GM19099 (cell line): ENCODE results near the gene NCAN.

Experiments
- POLR2A ChIP-seq: IDR thresholded peaks from 3 replicates; pipeline ENCODE4 v1.6.1; 2011; ENCODE audit warnings: low read depth; ENCODE audit not compliant: insufficient read length; ENCODE audit errors: extremely low read depth

NCAN gene

GRCh38 chr19:19185853-19186740 lies 25.7 kb upstream of the NCAN start:
- TF ChIP-seq POLR2A, result no peak

GRCh38 chr19:19186742-19187141 lies 25.0 kb upstream of the NCAN start:
- TF ChIP-seq POLR2A, result no peak

- TF ChIP-seq POLR2A, result no peak
These were observed 20.0 kb upstream of the NCAN start for GRCh38 chr19:19191768-19192077.

- TF ChIP-seq POLR2A, result peak; percentile 71
These were observed 19.5 kb upstream of the NCAN start, which contains the start of the genes BORCS8 and RFXANK for GRCh38 chr19:19192078-19192882. Gene BORCS8 (minus strand): TSS chr19:19192152. CDS start chr19:19192117, 35 bp downstream. Gene RFXANK (plus strand): TSS chr19:19192258. CDS start chr19:19193947, 1,689 bp downstream.

- TF ChIP-seq POLR2A, result peak; percentile 65
These were observed 18.8 kb upstream of the NCAN start for GRCh38 chr19:19192910-19193423.

DNA sequence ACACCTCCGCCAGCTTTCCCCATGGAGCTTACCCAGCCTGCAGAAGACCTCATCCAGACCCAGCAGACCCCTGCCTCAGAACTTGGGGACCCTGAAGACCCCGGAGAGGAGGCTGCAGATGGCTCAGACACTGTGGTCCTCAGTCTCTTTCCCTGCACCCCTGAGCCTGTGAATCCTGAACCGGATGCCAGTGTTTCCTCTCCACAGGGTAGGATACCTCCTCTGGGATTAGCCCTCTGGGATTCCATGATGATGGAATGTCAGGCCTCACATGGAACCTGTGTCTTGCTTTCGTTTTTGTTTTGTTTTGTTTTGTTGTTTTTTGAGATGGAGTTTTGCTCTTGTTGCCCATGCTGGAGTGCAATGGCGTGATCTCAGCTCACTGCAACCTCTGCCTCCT lies 17.8 kb upstream of the NCAN start:
- no peak for TF ChIP-seq POLR2A

GRCh38 chr19:19201697-19202630 lies 9.8 kb upstream of the NCAN start:
- no peak for TF ChIP-seq POLR2A

DNA sequence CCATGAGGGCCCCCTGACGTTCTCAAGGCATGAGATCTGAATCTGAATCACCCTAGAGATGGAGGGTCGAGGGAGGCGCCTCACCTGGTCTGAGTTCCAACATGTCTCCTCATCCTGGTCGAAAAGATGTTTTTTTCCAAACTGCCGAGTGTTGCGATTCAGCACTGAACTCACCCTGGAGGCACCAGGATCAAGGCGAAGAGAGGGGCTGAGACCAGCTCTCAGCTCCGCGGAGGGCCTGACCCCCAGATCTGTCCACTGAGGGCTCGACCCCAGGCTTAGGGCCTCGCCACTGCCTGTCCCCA lies 9.1 kb upstream of the NCAN start:
- TF ChIP-seq POLR2A, result no peak

DNA sequence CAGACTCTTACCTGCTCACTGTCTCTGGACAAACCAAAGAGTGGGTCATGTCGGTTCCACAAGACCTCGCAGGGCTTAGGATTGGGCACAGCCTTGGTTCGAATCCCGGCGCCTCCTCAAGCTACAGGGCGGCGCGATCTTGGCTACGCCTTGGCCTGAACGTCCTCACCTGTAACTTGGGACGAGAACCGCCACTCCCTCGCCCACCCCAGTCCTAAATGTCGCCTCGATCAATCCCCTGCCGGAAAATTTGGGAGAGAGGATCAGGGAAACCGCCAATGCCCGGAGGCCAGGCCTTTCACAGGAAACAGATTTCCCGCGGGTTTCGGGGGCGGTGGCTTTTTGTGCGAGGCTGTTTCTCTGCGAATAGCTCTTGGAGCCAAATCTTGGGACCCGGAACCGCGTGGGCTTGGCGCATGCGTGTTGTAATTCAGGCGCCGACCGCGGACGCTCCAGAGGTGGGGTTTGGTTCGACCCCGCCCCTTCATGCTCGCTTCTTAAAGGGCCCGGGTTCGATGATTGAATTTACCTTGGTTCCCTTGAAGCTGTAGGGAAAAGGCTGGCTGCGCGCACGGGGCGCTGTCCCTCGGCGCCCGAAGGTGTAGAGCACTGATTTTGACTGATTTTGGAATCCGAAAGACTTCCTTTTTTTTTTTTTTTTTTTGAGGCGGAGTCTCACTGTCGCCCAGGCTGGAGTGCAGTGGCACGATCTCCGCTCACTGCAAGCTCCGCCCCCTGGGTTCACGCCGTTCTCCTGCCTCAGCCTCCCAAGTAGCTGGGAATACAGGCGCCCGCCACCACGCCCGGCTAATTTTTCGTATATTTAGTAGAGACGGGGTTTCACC lies 8.5 kb upstream of the NCAN start, which contains the start of gene NR2C2AP:
NR2C2AP (minus strand) TSS at position 403 of the 845 bp plus-strand sequence; CDS start at position 49, 354 bp downstream.
- peak; percentile 73 for TF ChIP-seq POLR2A

DNA sequence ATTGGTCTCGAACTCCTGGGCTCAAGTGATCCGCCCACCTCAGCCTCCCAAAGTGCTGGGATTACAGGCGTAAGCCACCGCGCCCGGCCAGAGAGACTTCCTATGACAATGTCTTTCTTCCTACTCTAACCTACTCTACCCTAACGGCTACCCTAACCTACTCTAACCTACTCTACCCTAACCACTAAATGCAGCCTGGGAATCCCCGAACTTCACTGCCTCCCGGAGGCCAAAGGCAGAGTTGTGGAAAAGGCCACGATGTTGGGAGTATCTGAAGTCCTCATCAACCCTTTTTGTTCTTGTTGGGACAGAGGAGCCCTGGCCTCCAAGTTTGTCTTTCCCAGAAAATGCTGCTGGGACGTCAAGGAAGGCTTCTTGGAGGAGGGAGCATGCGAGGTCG lies 7.6 kb upstream of the NCAN start:
- no peak for TF ChIP-seq POLR2A

DNA sequence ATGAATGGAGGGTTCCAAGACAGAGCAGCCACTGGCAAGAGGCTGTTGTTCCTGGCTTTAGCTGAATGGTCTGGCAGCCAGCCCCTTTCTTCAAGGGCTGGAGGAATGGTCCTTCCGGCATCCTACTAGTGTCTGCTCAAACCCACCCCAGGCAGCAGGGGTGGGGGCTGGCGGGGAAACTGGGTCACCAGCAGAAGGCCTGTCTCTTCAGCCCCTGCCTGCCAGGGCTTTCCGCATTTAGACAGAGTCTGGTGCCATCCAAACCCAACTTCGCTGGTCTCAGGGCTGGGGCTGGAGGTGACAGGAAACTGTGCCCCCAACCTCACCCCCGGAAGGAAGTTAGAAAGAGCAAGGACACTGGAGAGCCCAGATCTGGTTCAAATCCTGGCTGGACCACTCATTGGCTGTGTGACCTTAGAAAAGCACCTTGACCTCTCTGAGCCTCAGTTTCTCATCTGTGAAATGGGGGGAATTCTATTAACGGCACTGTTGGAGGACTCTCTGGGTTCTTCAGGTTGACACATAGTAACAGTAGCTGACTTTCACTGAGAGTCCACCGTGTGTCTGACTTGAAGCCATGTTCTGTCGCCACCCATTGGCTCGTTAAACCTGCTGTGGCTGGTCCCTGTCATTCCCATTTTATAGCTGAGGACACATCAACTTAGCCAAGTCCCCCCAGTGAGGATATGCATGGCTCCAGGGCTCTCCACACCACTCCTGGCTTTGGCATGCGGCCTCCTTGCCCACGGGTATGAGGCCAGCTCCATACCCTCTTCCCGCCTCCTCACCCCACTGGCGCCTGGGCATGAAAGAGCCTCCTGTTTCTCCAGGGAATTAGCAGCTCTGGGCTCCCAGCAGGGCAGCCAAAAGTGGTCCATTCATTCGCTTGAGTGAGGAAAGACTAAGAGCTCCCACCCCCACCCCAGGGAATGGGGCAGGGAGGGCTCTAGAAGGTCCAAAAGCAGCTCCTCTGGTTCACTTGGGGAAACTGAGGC lies 6.0 kb upstream of the NCAN start:
- no peak for TF ChIP-seq POLR2A

DNA sequence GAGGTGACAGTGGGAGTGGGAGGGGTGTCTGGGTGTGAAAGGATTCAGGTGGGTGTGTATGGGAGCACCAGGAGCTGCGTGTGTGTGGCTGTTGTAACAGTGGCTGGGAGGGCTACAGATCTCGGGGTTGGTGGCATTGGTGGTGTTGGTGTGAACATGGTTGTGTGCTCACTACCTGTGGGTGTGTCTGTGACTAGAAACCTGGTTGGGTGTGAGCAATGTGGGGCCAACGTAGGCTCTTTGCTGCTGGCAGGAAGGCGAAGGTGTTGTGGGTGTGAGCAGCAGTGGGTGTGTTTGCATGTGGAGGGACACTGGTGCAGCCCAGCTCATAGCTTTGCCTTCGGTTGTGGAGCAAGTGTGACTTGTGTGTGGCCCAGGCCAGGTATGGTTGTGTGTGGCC lies 4.8 kb upstream of the NCAN start:
- no peak for TF ChIP-seq POLR2A
